Fibroblast of lung (primary cell): ENCODE data around the gene DSCAML1. TPM values are rescaled to one million over a fixed set of nuclear protein-coding genes. Genes with fewer than 3 reads are reported as not detected.

ENCODE experiments used
- DNase-seq, 2 donors: peaks; one replicate each; pipeline versions ENCODE4 v3.0.0 to v3.0.0-alpha.2; 2010; ENCODE audit warnings: low read depth in 2 of 2
- H2AFZ ChIP-seq: 2 replicates; pipeline ENCODE4 v1.5.1; 2012; ENCODE audit warnings: low read length, control low read depth, inconsistent platforms
- H3K27ac ChIP-seq: 2 replicates; pipeline ENCODE4 v1.5.1; 2011; ENCODE audit warnings: low read length, control low read depth; ENCODE audit not compliant: insufficient read depth
- H3K27me3 ChIP-seq: 2 replicates; pipeline ENCODE4 v1.5.1; 2011; ENCODE audit warnings: mild to moderate bottlenecking, low read length; ENCODE audit not compliant: control insufficient read depth, insufficient read depth
- H3K36me3 ChIP-seq: 2 replicates; pipeline ENCODE4 v1.5.1; 2011; ENCODE audit warnings: low read length; ENCODE audit not compliant: control insufficient read depth, insufficient read depth
- H3K4me1 ChIP-seq: 2 replicates; pipeline ENCODE4 v1.5.1; 2011; ENCODE audit warnings: low read length; ENCODE audit not compliant: control insufficient read depth, insufficient read depth; ENCODE audit errors: extremely low read depth
- H3K4me2 ChIP-seq: 2 replicates; pipeline ENCODE4 v1.5.1; 2011; ENCODE audit warnings: low read length, control low read depth; ENCODE audit not compliant: insufficient read depth; ENCODE audit errors: extremely low read depth
- H3K4me3 ChIP-seq, 4 experiments: fragments of 200-600 bp in 1 of 4; sonication (generic) in 1 of 4; replicated peaks in 1 of 4; 2 replicates each; pipeline ENCODE4 v1.5.1; 2011 to 2016; ENCODE audit warnings: low read length in 4 of 4, low read depth in 3 of 4, mild to moderate bottlenecking in 3 of 4, control low read depth in 2 of 4, inconsistent platforms in 1 of 4, mixed read lengths in 1 of 4; ENCODE audit not compliant: insufficient read depth in 1 of 4; ENCODE audit errors: control extremely low read depth in 1 of 4
- H3K79me2 ChIP-seq: 2 replicates; pipeline ENCODE4 v1.5.1; 2012; ENCODE audit warnings: mild to moderate bottlenecking, low read length, inconsistent platforms; ENCODE audit not compliant: control insufficient read depth, insufficient read depth
- H3K9ac ChIP-seq: 2 replicates; pipeline ENCODE4 v1.5.1; 2011; ENCODE audit warnings: mild to moderate bottlenecking, low read length, control low read depth; ENCODE audit not compliant: insufficient read depth
- H3K9me3 ChIP-seq: 2 replicates; pipeline ENCODE4 v1.5.1; 2012; ENCODE audit warnings: low read depth, low read length; ENCODE audit not compliant: control insufficient read depth, insufficient read depth
- H4K20me1 ChIP-seq: 2 replicates; pipeline ENCODE4 v1.5.1; 2011; ENCODE audit warnings: low read length; ENCODE audit not compliant: control insufficient read depth, insufficient read depth; ENCODE audit errors: extremely low read depth
- CTCF ChIP-seq, 2 donors: IDR thresholded peaks in 1 of 2; conservative IDR thresholded peaks in 1 of 2; 1 replicate in 1 of 2; 2 replicates in 1 of 2; pipeline ENCODE4 v1.5.1; 2011 to 2012; ENCODE audit warnings: low read length in 2 of 2, control low read depth in 1 of 2, inconsistent platforms in 1 of 2, low read depth in 1 of 2, mild to moderate bottlenecking in 1 of 2
- EZH2 ChIP-seq: IDR thresholded peaks from 2 replicates; pipeline ENCODE4 v1.5.1; 2012; ENCODE audit warnings: low read length, control low read depth, mild to moderate bottlenecking; ENCODE audit errors: missing control alignments
- polyA plus RNA-seq, 2 donors: library from polyadenylated mRNA; depleted of rRNA in 1 of 2; stranded (reverse) in 1 of 2; unstranded in 1 of 2; fragments of >200 nt; gene quantifications; 2 replicates each; pipeline ENCODE4 v1.2.1, GENCODE V29; 2011 to 2012; ENCODE audit warnings: missing spikeins in 1 of 2
- total RNA-seq: library from RNA; depleted of rRNA; stranded (reverse); fragments of >200 nt; gene quantifications from 2 replicates; pipeline ENCODE4 v1.2.1, GENCODE V29; 2014

Gene DSCAML1
- total and polyA plus RNA-seq, 2 donors (not counting 1 experiment from before 2014, with no cell fraction given): not detected

- Histone ChIP-seq H3K27me3 (no peaks in the 10 kb centered on the region), H3K4me3 (no peak overlapping the region), H3K27ac (no peak overlapping the region), H2AFZ (no peak overlapping the region), H3K36me3 (no peaks in the 10 kb centered on the region), H3K9ac (no peak overlapping the region), H4K20me1 (no peaks in the 10 kb centered on the region), H3K4me1 (no peaks in the 10 kb centered on the region), H3K9me3 (no peaks in the 10 kb centered on the region), H3K79me2 (no peaks in the 10 kb centered on the region), H3K4me2 (no peak overlapping the region)
- DNase-seq: no peak
- TF ChIP-seq CTCF (conservative IDR thresholded peaks at IDR 0.05 in 1 of 2, IDR thresholded peaks at IDR 0.05 in 1 of 2; ENCODE audit: low read depth in 1 of 2, low read length in 2 of 2) (no peak), EZH2 (no peak)
Observed at GRCh38 chr11:117498791-117499190, 298.2 kb downstream of the DSCAML1 start.

GRCh38 chr11:117497206-117497951 is 299.6 kb downstream of the DSCAML1 start:
- no peaks in the 10 kb centered on the region for H3K9me3 ChIP-seq
- no peak overlapping the region for H3K4me3 ChIP-seq
- no peak overlapping the region for H3K9ac ChIP-seq
- H2AFZ ChIP-seq: no peak overlapping the region
- H3K4me2 ChIP-seq: no peak overlapping the region
- DNase-seq: no peak
- TF ChIP-seq EZH2 (no peak), CTCF (conservative IDR thresholded peaks at IDR 0.05 in 1 of 2, IDR thresholded peaks at IDR 0.05 in 1 of 2; ENCODE audit: low read depth in 1 of 2, low read length in 2 of 2) (no peak)
- no peaks in the 10 kb centered on the region for H3K79me2 ChIP-seq
- H3K4me1 ChIP-seq: no peaks in the 10 kb centered on the region
- H3K27ac ChIP-seq: no peak overlapping the region
- no peaks in the 10 kb centered on the region for H3K36me3 ChIP-seq
- no peaks in the 10 kb centered on the region for H4K20me1 ChIP-seq
- no peaks in the 10 kb centered on the region for H3K27me3 ChIP-seq

GRCh38 chr11:117495357-117495756 is 301.7 kb downstream of the DSCAML1 start:
- TF ChIP-seq EZH2: no peak
- TF ChIP-seq CTCF (conservative IDR thresholded peaks at IDR 0.05 in 1 of 2, IDR thresholded peaks at IDR 0.05 in 1 of 2; ENCODE audit: low read depth in 1 of 2, low read length in 2 of 2): no peak
- Histone ChIP-seq H3K79me2 (no peaks in the 10 kb centered on the region), H2AFZ (no peak overlapping the region), H3K4me2 (no peak overlapping the region), H3K4me1 (no peaks in the 10 kb centered on the region), H3K27ac (no peak overlapping the region), H3K9me3 (no peaks in the 10 kb centered on the region), H3K27me3 (peaks cover 3% of the 10 kb centered on the region), H3K9ac (no peak overlapping the region), H3K36me3 (no peaks in the 10 kb centered on the region), H3K4me3 (no peak overlapping the region), H4K20me1 (no peaks in the 10 kb centered on the region)
- DNase-seq: no peak
